GM18870 (cell line): Measurements from ENCODE around the gene ISG20L2.

Experiments used
- ATAC-seq: cut with Tn5 transposase; IDR thresholded peaks from one replicate; pipeline ENCODE4 v1.9.1; 2021; ENCODE audit warnings: moderate library complexity; ENCODE audit not compliant: unreplicated experiment

ISG20L2 gene

GRCh38 chr1:156708218-156708661, 20.3 kb downstream of the ISG20L2 start:
- no peak for ATAC-seq

GRCh38 chr1:156707417-156708217, 20.9 kb downstream of the ISG20L2 start:
- ATAC-seq = no peak

GRCh38 chr1:156706657-156707416, 21.7 kb downstream of the ISG20L2 start:
- no peak for ATAC-seq

GRCh38 chr1:156705918-156706656, 22.5 kb downstream of the ISG20L2 start:
- ATAC-seq = no peak

- ATAC-seq = no peak
Observed at GRCh38 chr1:156705321-156705917, 23.1 kb downstream of the ISG20L2 start, which contains the start of gene CRABP2. TSS of gene CRABP2 (minus strand) at chr1:156705583. CDS start at chr1:156705446, 137 bp downstream.

GRCh38 chr1:156704930-156705320, 23.6 kb downstream of the ISG20L2 start:
- ATAC-seq = no peak

GRCh38 chr1:156704166-156704711, 24.3 kb downstream of the ISG20L2 start:
- no peak for ATAC-seq

GRCh38 chr1:156703741-156704140, 24.8 kb downstream of the ISG20L2 start:
- ATAC-seq = no peak

- no peak for ATAC-seq
Observed at GRCh38 chr1:156703336-156703735, 25.2 kb downstream of the ISG20L2 start.

- no peak for ATAC-seq
Observed at GRCh38 chr1:156700736-156701531, 27.6 kb downstream of the ISG20L2 start.

- ATAC-seq = no peak
Observed at GRCh38 chr1:156698995-156699394, 29.6 kb downstream of the ISG20L2 start.

GRCh38 chr1:156697481-156697880, 31.1 kb downstream of the ISG20L2 start:
- ATAC-seq = no peak

- ATAC-seq = no peak
Observed at GRCh38 chr1:156696755-156697154, 31.8 kb downstream of the ISG20L2 start.

GRCh38 chr1:156694690-156694962, 33.9 kb downstream of the ISG20L2 start:
- ATAC-seq = no peak

GRCh38 chr1:156693848-156694689, 34.5 kb downstream of the ISG20L2 start:
- no peak for ATAC-seq

- no peak for ATAC-seq
Observed at GRCh38 chr1:156692925-156693847, 35.4 kb downstream of the ISG20L2 start.

GRCh38 chr1:156692441-156692924, 36.1 kb downstream of the ISG20L2 start:
- no peak for ATAC-seq
